Measurements from ENCODE around the gene PXK.
A peak's percentile ranks its signal among the peaks of the same experiment; 100 is the strongest.

The PXK gene

GRCh38 chr3:58408906-58409305 is 76.2 kb downstream of the PXK start:
- peaks cover 12 to 60% (median 47%) of the 10 kb centered on the region in 5 donors for H3K36me3 ChIP-seq (ENCODE audit: control insufficient read depth in 5 of 5, insufficient read depth in 5 of 5, low read length in 5 of 5)

GRCh38 chr3:58409663-58410062 is 77.0 kb downstream of the PXK start:
- peaks cover 12 to 53% (median 43%) of the 10 kb centered on the region in 5 donors for H3K36me3 ChIP-seq (ENCODE audit: control insufficient read depth in 5 of 5, insufficient read depth in 5 of 5, low read length in 5 of 5)

More at GRCh38 chr3:58408906-58409305, 76.2 kb downstream of the PXK start:
- Histone ChIP-seq H3K9me3 (ENCODE audit: control insufficient read depth in 5 of 5, low read length in 5 of 5) (no peaks in the 10 kb centered on the region), H3K4me1 (ENCODE audit: control insufficient read depth in 5 of 5, insufficient read depth in 5 of 5, low read length in 5 of 5) (peaks cover 0 to 13% (median 10%) of the 10 kb centered on the region in 5 donors), H3K27me3 (ENCODE audit: control insufficient read depth in 5 of 5, insufficient read depth in 4 of 5, low read length in 5 of 5) (no peaks in the 10 kb centered on the region), H3K4me3 (ENCODE audit: low read depth in 1 of 5, low read length in 5 of 5) (no peak overlapping the region), H3K9ac (ENCODE audit: low read length in 5 of 5) (no peak overlapping the region), H3K27ac (ENCODE audit: low read depth, low read length) (no peak overlapping the region)

GRCh38 chr3:58411036-58411435 is 78.3 kb downstream of the PXK start:
- Histone ChIP-seq H3K27ac (ENCODE audit: low read depth, low read length) (no peak overlapping the region), H3K9ac (ENCODE audit: low read length in 5 of 5) (no peak overlapping the region), H3K4me3 (ENCODE audit: low read depth in 1 of 5, low read length in 5 of 5) (no peak overlapping the region), H3K27me3 (ENCODE audit: control insufficient read depth in 5 of 5, insufficient read depth in 4 of 5, low read length in 5 of 5) (no peaks in the 10 kb centered on the region), H3K36me3 (ENCODE audit: control insufficient read depth in 5 of 5, insufficient read depth in 5 of 5, low read length in 5 of 5) (peaks cover 12 to 58% (median 43%) of the 10 kb centered on the region in 5 donors), H3K4me1 (ENCODE audit: control insufficient read depth in 5 of 5, insufficient read depth in 5 of 5, low read length in 5 of 5) (peaks cover 0 to 17% (median 12%) of the 10 kb centered on the region in 5 donors), H3K9me3 (ENCODE audit: control insufficient read depth in 5 of 5, low read length in 5 of 5) (no peaks in the 10 kb centered on the region)

More at GRCh38 chr3:58409663-58410062, 77.0 kb downstream of the PXK start:
- H3K4me1 ChIP-seq (ENCODE audit: control insufficient read depth in 5 of 5, insufficient read depth in 5 of 5, low read length in 5 of 5) = peaks cover 0 to 14% (median 12%) of the 10 kb centered on the region in 5 donors
- H3K9me3 ChIP-seq (ENCODE audit: control insufficient read depth in 5 of 5, low read length in 5 of 5) = no peaks in the 10 kb centered on the region
- no peaks in the 10 kb centered on the region for H3K27me3 ChIP-seq (ENCODE audit: control insufficient read depth in 5 of 5, insufficient read depth in 4 of 5, low read length in 5 of 5)
- H3K4me3 ChIP-seq (ENCODE audit: low read depth in 1 of 5, low read length in 5 of 5) = no peak overlapping the region
- no peak overlapping the region for H3K27ac ChIP-seq (ENCODE audit: low read depth, low read length)
- H3K9ac ChIP-seq (ENCODE audit: low read length in 5 of 5) = no peak overlapping the region

- H3K9ac ChIP-seq (ENCODE audit: low read length in 5 of 5) = no peak overlapping the region
- H3K36me3 ChIP-seq (ENCODE audit: control insufficient read depth in 5 of 5, insufficient read depth in 5 of 5, low read length in 5 of 5) = peaks cover 8 to 61% (median 43%) of the 10 kb centered on the region in 5 donors
Observed at GRCh38 chr3:58411851-58412830, 79.4 kb downstream of the PXK start.

GRCh38 chr3:58414538-58415197 is 82.0 kb downstream of the PXK start:
- Histone ChIP-seq H3K4me1 (ENCODE audit: control insufficient read depth in 5 of 5, insufficient read depth in 5 of 5, low read length in 5 of 5) (peaks cover 0 to 20% (median 16%) of the 10 kb centered on the region in 5 donors), H3K4me3 (ENCODE audit: low read depth in 1 of 5, low read length in 5 of 5) (no peak overlapping the region), H3K27ac (ENCODE audit: low read depth, low read length) (no peak overlapping the region), H3K9me3 (ENCODE audit: control insufficient read depth in 5 of 5, low read length in 5 of 5) (no peaks in the 10 kb centered on the region), H3K36me3 (ENCODE audit: control insufficient read depth in 5 of 5, insufficient read depth in 5 of 5, low read length in 5 of 5) (peaks cover 0 to 56% (median 32%) of the 10 kb centered on the region in 5 donors), H3K27me3 (ENCODE audit: control insufficient read depth in 5 of 5, insufficient read depth in 4 of 5, low read length in 5 of 5) (no peaks in the 10 kb centered on the region), H3K9ac (ENCODE audit: low read length in 5 of 5) (no peak overlapping the region)

More at GRCh38 chr3:58411851-58412830, 79.4 kb downstream of the PXK start:
- Histone ChIP-seq H3K27ac (ENCODE audit: low read depth, low read length) (no peak overlapping the region), H3K9me3 (ENCODE audit: control insufficient read depth in 5 of 5, low read length in 5 of 5) (no peaks in the 10 kb centered on the region), H3K27me3 (ENCODE audit: control insufficient read depth in 5 of 5, insufficient read depth in 4 of 5, low read length in 5 of 5) (no peaks in the 10 kb centered on the region), H3K4me1 (ENCODE audit: control insufficient read depth in 5 of 5, insufficient read depth in 5 of 5, low read length in 5 of 5) (peaks cover 0 to 17% (median 12%) of the 10 kb centered on the region in 5 donors), H3K4me3 (ENCODE audit: low read depth in 1 of 5, low read length in 5 of 5) (no peak overlapping the region)

- Histone ChIP-seq H3K9me3 (ENCODE audit: control insufficient read depth in 5 of 5, low read length in 5 of 5) (no peaks in the 10 kb centered on the region), H3K4me1 (ENCODE audit: control insufficient read depth in 5 of 5, insufficient read depth in 5 of 5, low read length in 5 of 5) (peaks cover 0 to 22% (median 14%) of the 10 kb centered on the region in 5 donors), H3K27ac (ENCODE audit: low read depth, low read length) (no peak overlapping the region)
Observed at GRCh38 chr3:58416191-58416590, 83.5 kb downstream of the PXK start.

GRCh38 chr3:58417075-58417474 is 84.4 kb downstream of the PXK start:
- peaks cover 2 to 30% (median 14%) of the 10 kb centered on the region in 5 donors for H3K4me1 ChIP-seq (ENCODE audit: control insufficient read depth in 5 of 5, insufficient read depth in 5 of 5, low read length in 5 of 5)
- H3K27ac ChIP-seq (ENCODE audit: low read depth, low read length) = no peak overlapping the region
- no peak overlapping the region for H3K4me3 ChIP-seq (ENCODE audit: low read depth in 1 of 5, low read length in 5 of 5)
- no peaks in the 10 kb centered on the region for H3K27me3 ChIP-seq (ENCODE audit: control insufficient read depth in 5 of 5, insufficient read depth in 4 of 5, low read length in 5 of 5)
- peaks cover 0 to 47% (median 20%) of the 10 kb centered on the region in 5 donors for H3K36me3 ChIP-seq (ENCODE audit: control insufficient read depth in 5 of 5, insufficient read depth in 5 of 5, low read length in 5 of 5)
- no peaks in the 10 kb centered on the region for H3K9me3 ChIP-seq (ENCODE audit: control insufficient read depth in 5 of 5, low read length in 5 of 5)
- H3K9ac ChIP-seq (ENCODE audit: low read length in 5 of 5) = peak overlapping the region in 1 of 5 donors; percentile 1

More at GRCh38 chr3:58416191-58416590, 83.5 kb downstream of the PXK start:
- no peak overlapping the region for H3K4me3 ChIP-seq (ENCODE audit: low read depth in 1 of 5, low read length in 5 of 5)
- no peak overlapping the region for H3K9ac ChIP-seq (ENCODE audit: low read length in 5 of 5)
- no peaks in the 10 kb centered on the region for H3K27me3 ChIP-seq (ENCODE audit: control insufficient read depth in 5 of 5, insufficient read depth in 4 of 5, low read length in 5 of 5)
- H3K36me3 ChIP-seq (ENCODE audit: control insufficient read depth in 5 of 5, insufficient read depth in 5 of 5, low read length in 5 of 5) = peaks cover 0 to 47% (median 22%) of the 10 kb centered on the region in 5 donors

GRCh38 chr3:58418227-58418626 is 85.5 kb downstream of the PXK start:
- Histone ChIP-seq H3K9ac (ENCODE audit: low read length in 5 of 5) (no peak overlapping the region), H3K4me3 (ENCODE audit: low read depth in 1 of 5, low read length in 5 of 5) (no peak overlapping the region), H3K4me1 (ENCODE audit: control insufficient read depth in 5 of 5, insufficient read depth in 5 of 5, low read length in 5 of 5) (peaks cover 2 to 37% (median 14%) of the 10 kb centered on the region in 5 donors), H3K9me3 (ENCODE audit: control insufficient read depth in 5 of 5, low read length in 5 of 5) (no peaks in the 10 kb centered on the region), H3K36me3 (ENCODE audit: control insufficient read depth in 5 of 5, insufficient read depth in 5 of 5, low read length in 5 of 5) (peaks cover 2 to 47% (median 18%) of the 10 kb centered on the region in 5 donors), H3K27ac (ENCODE audit: low read depth, low read length) (no peak overlapping the region), H3K27me3 (ENCODE audit: control insufficient read depth in 5 of 5, insufficient read depth in 4 of 5, low read length in 5 of 5) (no peaks in the 10 kb centered on the region)

- Histone ChIP-seq H3K4me3 (ENCODE audit: low read depth in 1 of 5, low read length in 5 of 5) (peak overlapping the region in 1 of 5 donors; percentile 20), H3K27me3 (ENCODE audit: control insufficient read depth in 5 of 5, insufficient read depth in 4 of 5, low read length in 5 of 5) (no peaks in the 10 kb centered on the region), H3K9me3 (ENCODE audit: control insufficient read depth in 5 of 5, low read length in 5 of 5) (no peaks in the 10 kb centered on the region), H3K4me1 (ENCODE audit: control insufficient read depth in 5 of 5, insufficient read depth in 5 of 5, low read length in 5 of 5) (peaks cover 2 to 43% (median 14%) of the 10 kb centered on the region in 5 donors), H3K9ac (ENCODE audit: low read length in 5 of 5) (peak overlapping the region; percentile 25 to 66 (median 53)), H3K36me3 (ENCODE audit: control insufficient read depth in 5 of 5, insufficient read depth in 5 of 5, low read length in 5 of 5) (peaks cover 11 to 64% (median 31%) of the 10 kb centered on the region in 5 donors), H3K27ac (ENCODE audit: low read depth, low read length) (peak overlapping the region; percentile 63)
Observed at GRCh38 chr3:58419780-58420507, 87.3 kb downstream of the PXK start.
